Fibroblast of villous mesenchyme (primary cell): Measurements from ENCODE around the gene PEAK1. TPM values are rescaled to one million over a fixed set of nuclear protein-coding genes. Genes with fewer than 3 reads are reported as not detected.
A peak's percentile ranks its signal among the peaks of the same experiment; 100 is the strongest.

Source experiments
- DNase-seq: peaks from one replicate; pipeline ENCODE4 v3.0.0-alpha.2; 2010; ENCODE audit warnings: low read depth
- H3K4me3 ChIP-seq: 2 replicates; pipeline ENCODE4 v1.5.1; 2011; ENCODE audit warnings: low read depth, mild to moderate bottlenecking, low read length
- CTCF ChIP-seq: IDR thresholded peaks from 2 replicates; pipeline ENCODE4 v1.5.1; 2012; ENCODE audit warnings: low read depth, mild to moderate bottlenecking, low read length; ENCODE audit not compliant: insufficient read depth
- total RNA-seq: library from RNA; depleted of rRNA; stranded (reverse); fragments of >200 nt; gene quantifications from 2 replicates; pipeline ENCODE4 v1.2.3, GENCODE V29; 2012

The PEAK1 gene
- total RNA-seq, 1 donor, result 77.3 TPM

GRCh38 chr15:77087213-77087612 is 332.7 kb downstream of the PEAK1 start:
- no peak for TF ChIP-seq CTCF
- DNase-seq, result no peak
- H3K4me3 ChIP-seq, result no peak overlapping the region

GRCh38 chr15:77085297-77085696 is 334.6 kb downstream of the PEAK1 start:
- no peak for TF ChIP-seq CTCF
- no peak overlapping the region for H3K4me3 ChIP-seq
- DNase-seq, result peak; percentile 19

GRCh38 chr15:77084436-77084835 is 335.5 kb downstream of the PEAK1 start:
- H3K4me3 ChIP-seq, result no peak overlapping the region
- DNase-seq, result no peak
- no peak for TF ChIP-seq CTCF

GRCh38 chr15:77083381-77084160 is 336.3 kb downstream of the PEAK1 start:
- DNase-seq, result peak; percentile 61
- TF ChIP-seq CTCF, result no peak
- H3K4me3 ChIP-seq, result peak overlapping the region; percentile 36

GRCh38 chr15:77081971-77082370 is 337.9 kb downstream of the PEAK1 start:
- no peak overlapping the region for H3K4me3 ChIP-seq
- DNase-seq, result no peak
- TF ChIP-seq CTCF, result no peak

- H3K4me3 ChIP-seq, result no peak overlapping the region
- no peak for DNase-seq
- TF ChIP-seq CTCF, result no peak
Measured at GRCh38 chr15:77076323-77076915, 343.5 kb downstream of the PEAK1 start.
